Raji (cell line): ENCODE results near the gene UBE2E1.

Source experiments
- POLR2A ChIP-seq: IDR thresholded peaks from 2 replicates; pipeline ENCODE4 v1.6.1; 2011; ENCODE audit warnings: low read depth, low read length, control low read depth; ENCODE audit not compliant: insufficient read depth

The UBE2E1 gene

GRCh38 chr3:23845326-23846216 lies 39.8 kb downstream of the UBE2E1 start:
- no peak for TF ChIP-seq POLR2A

DNA sequence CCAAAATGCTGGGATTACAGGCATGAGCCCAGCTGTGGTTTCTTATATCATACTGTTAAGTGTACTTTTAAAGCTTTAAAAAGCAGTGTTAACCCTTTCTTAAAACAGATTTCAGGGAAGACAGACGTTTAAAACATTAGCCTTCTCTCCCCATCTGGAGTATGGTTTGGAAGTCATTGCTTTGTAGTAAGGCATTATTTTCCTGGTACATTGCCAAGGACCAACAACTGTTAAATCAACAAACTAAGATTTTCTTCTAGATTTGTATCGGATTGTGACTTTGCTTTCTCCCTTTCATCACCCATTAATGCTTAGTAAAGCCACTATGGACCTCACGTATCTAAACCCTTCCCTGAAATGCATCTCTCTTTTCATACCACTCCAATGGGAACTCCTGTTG lies 50.5 kb downstream of the UBE2E1 start:
- TF ChIP-seq POLR2A: no peak

- no peak for TF ChIP-seq POLR2A
Measured at GRCh38 chr3:23859012-23859743, 53.4 kb downstream of the UBE2E1 start.

- no peak for TF ChIP-seq POLR2A
Measured at GRCh38 chr3:23859839-23860382, 54.2 kb downstream of the UBE2E1 start.

DNA sequence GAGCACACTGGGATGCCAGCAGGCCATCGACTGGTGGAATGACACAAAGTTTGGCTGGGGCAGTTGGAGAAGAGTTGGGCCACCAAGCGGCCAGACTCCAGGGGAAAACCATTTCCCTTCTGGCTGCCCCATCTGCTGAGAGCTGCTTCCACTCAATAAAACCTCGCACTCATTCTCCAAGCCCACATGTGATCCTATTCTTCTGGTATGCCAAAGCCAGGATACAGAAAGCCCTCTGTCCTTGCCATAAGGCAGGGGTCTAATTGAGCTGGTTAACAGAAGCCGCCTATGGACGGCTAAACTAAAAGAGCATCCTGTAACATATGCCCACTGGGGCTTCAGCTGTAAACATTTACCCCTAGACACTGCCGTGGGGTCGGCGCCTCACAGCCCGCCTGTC lies 55.9 kb downstream of the UBE2E1 start:
- no peak for TF ChIP-seq POLR2A

DNA sequence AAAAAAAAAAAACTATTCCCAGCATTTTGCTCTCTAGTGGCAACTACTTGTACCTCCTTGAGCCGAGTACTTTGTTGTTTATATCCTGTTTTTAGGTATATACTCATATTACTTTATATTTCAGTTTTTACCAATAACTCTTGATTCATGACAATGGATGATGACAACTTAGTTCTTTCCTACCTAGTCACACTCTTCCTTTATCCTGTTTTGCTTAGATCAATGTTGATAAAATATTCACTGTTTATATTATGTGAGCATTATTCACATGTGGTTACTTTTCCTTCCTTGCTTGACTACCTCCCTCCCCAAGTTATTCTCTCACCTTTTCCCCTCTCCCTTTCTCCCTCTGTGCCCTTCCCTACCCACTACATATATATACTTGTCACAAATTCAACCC lies 57.3 kb downstream of the UBE2E1 start:
- TF ChIP-seq POLR2A: no peak

DNA sequence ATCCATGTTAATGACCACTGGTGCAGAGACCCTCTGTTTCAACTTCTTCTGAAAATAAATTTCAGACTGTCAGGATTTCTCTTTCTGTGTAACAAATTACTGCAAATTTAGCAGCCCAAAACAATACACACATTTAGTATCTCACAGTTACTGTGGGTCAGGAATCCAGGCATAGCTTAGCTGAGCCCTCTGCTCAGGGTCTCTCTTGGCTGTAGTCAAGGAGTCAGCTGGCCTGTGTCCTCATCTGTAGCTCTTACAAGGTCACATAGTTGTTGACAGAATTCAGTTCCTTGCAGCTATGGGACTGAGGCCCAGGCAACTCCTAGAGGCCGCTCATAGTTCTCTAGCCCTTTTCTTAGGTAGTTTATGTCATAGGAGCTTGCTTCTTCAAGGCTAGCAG lies 59.2 kb downstream of the UBE2E1 start:
- no peak for TF ChIP-seq POLR2A

DNA sequence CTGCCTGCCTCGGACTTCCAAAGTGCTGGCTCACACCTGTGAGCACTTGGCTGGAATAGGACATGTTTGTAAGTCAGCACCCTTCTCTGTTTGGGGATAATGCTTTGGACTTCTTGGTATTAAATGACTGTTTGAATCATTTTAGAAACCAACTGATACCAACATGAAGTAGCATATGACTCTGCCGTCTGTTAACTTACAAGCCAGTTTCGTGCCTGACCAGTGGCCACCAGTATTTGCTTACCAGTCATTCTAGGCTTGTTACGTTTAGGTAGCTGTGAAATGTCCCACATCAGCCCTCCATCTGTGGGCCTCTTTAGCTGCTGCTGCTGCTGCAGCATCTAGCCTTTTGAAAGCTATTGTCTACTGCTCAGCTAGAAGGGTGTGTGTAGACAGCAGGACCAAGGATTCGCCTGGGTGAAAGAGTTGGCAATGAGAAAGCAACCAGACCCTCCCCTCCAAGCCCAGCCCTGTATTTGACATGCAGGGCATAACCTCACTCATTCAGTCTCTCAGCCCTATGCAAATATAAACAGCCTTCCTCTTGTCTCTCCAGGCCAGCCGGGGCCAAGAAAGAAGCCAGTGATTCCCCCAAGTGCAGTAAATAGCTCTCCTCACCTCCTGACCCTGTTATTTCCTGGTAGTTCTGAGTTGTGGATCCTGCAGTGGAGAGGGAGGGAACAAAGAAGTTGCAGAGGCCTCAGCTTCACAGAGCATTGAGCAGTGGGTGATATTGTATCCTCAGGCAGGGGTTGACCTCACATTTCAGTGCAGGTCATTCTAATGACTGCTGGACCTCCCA lies 60.0 kb downstream of the UBE2E1 start:
- no peak for TF ChIP-seq POLR2A

DNA sequence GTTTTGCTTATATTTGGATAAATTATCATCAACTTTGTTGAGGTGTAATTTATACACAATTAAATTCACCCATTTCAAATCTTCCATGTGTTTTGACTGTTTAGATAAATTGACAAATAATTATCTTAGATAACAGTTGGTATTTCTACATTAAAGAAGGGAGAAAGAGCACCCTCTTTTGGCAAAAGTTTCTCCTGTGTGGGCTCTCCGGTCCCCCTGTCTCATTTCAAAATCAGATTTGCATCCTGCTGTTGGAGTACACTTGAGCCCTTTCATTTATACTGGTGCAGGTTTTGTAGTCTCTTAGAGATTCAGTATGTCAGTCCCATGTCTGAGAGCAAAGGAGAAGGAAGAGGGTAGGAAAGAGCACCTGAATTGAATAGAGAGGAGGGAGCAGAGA lies 61.6 kb downstream of the UBE2E1 start:
- no peak for TF ChIP-seq POLR2A

- TF ChIP-seq POLR2A: no peak
Measured at GRCh38 chr3:23867838-23868237, 62.1 kb downstream of the UBE2E1 start.

DNA sequence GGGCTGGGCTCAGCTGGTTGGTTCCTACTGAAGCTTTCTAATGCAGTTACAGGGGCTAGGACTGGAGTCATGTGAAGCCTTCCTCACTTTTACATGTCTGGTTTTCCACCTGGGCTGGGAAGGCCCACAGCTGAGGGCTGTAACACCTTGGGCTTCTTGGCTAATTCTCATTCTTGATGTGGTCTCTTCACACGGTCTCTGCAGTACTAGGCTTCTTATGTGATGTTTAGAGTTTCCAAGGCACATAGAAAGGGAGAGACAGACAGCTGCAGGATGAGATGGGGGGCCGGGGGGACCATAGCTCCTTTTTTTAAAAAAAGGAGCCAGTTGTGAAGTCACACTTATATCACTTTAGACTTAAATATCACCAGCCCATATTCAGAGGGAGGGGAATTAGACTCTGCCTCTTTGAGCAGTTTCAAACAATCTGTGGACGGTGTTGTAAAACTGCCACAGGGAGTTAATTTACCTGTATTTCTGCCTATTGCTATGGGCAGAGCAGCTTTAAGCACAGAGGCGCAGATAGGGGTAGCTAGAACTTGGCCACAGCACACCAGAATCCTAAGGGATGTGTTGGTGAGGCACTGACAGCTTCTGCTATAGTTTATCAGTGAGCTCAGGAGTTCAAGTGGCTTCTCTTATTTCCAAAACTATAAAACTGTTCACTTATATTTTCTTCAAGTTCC lies 64.4 kb downstream of the UBE2E1 start:
- no peak for TF ChIP-seq POLR2A

GRCh38 chr3:23872330-23872729 lies 66.6 kb downstream of the UBE2E1 start:
- TF ChIP-seq POLR2A: no peak

- TF ChIP-seq POLR2A: no peak
Measured at GRCh38 chr3:23873941-23874340, 68.2 kb downstream of the UBE2E1 start.

- TF ChIP-seq POLR2A: no peak
Measured at GRCh38 chr3:23874359-23875112, 68.8 kb downstream of the UBE2E1 start.

GRCh38 chr3:23875113-23875725 lies 69.5 kb downstream of the UBE2E1 start:
- TF ChIP-seq POLR2A: no peak
